ENCODE data around the gene SOWAHD.

- no peak for TF ChIP-seq POLR2A (IDR thresholded peaks at IDR 0.05; ENCODE audit: extremely low read depth, insufficient read length)
- TF ChIP-seq CTCF (IDR thresholded peaks at IDR 0.05; ENCODE audit: low read depth, low read length) = no peak
Measured at GRCh38 chrX:119726900-119727555, 31.4 kb upstream of the SOWAHD start.
